D721Med (cell line): Measurements from ENCODE around the gene GDF9.

Experiments used
- DNase-seq: peaks from one replicate; pipeline ENCODE4 v3.0.0; 2011; ENCODE audit warnings: low spot score; ENCODE audit not compliant: insufficient read length
- FAIRE-seq: peaks from 2 replicates; lab custom pipeline; 2011; peaks lifted over from hg19 to GRCh38; lab: Jason Lieb, UNC
- TF ChIP-seq, protein P1 (sequence below): IDR thresholded peaks from 2 replicates; pipeline ENCODE4 v1.5.1; 2012; ENCODE audit warnings: mild to moderate bottlenecking, control low read depth; ENCODE audit not compliant: insufficient read depth; ENCODE audit errors: missing control alignments

GDF9 gene

GRCh38 chr5:132853323-132853722 is 12.9 kb downstream of the GDF9 start:
- TF ChIP-seq, protein P1, sequence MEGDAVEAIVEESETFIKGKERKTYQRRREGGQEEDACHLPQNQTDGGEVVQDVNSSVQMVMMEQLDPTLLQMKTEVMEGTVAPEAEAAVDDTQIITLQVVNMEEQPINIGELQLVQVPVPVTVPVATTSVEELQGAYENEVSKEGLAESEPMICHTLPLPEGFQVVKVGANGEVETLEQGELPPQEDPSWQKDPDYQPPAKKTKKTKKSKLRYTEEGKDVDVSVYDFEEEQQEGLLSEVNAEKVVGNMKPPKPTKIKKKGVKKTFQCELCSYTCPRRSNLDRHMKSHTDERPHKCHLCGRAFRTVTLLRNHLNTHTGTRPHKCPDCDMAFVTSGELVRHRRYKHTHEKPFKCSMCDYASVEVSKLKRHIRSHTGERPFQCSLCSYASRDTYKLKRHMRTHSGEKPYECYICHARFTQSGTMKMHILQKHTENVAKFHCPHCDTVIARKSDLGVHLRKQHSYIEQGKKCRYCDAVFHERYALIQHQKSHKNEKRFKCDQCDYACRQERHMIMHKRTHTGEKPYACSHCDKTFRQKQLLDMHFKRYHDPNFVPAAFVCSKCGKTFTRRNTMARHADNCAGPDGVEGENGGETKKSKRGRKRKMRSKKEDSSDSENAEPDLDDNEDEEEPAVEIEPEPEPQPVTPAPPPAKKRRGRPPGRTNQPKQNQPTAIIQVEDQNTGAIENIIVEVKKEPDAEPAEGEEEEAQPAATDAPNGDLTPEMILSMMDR = no peak
- FAIRE-seq = no peak
- DNase-seq = no peak

DNA sequence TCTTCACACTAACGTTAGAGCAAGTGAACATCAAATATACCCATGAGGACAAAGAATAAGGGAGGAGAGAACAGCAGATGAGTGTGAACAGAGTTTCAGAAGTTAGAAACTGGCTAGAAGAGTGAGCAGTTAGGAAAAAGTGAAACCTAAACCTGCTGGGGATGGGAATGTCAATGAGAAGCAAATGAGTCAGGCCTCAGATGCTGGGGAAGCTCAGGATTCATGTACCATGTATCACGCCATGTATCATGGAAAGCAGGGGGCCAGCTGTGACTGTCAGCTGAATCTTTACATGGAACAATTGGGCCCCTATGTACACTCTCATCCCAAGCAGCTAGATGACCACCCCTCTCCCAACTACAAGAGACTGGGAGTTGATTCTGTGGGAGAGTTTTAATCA is 16.2 kb downstream of the GDF9 start:
- TF ChIP-seq, protein P1 = no peak
- DNase-seq = no peak
- no peak for FAIRE-seq

GRCh38 chr5:132849347-132849746 is 16.9 kb downstream of the GDF9 start:
- FAIRE-seq (no peak), DNase-seq (no peak)
- TF ChIP-seq, protein P1 = no peak

DNA sequence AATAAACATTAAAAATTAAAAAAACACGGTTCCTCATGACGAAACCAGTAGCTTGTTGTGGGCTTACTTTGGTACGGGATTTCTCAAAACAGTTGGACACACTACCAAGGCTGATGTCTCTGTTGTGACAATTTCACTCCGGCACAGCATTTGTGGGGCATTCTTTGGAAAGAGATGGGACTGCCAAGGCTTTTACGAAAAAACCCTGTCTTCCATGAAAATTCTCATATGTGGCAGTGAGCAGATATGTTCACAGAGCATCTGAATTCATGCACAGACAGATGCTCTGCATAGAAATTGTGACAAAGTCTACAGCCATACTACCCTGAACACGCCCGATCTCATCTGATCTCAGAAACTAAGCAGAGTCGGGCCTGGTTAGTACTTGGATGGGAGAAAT is 18.0 kb downstream of the GDF9 start:
- TF ChIP-seq, protein P1 = no peak

DNA sequence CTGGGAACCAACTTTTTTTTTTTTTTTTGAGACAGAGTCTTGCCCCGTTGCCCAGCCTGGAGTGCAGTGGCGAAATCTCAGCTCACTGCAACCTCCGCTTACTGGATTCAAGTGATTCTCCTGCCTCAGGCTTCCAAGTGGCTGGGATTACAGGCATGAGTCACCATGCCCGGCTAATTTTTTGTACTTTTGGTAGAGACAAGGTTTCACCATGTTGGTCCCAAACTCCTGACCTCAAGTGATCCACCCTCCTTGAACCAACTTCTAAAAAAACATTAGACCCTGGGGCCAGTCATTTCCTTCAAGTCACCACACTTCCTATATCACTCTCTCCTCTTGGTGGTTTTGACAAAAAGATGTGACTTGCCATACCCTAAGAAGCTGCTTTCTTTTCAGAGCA is 25.0 kb downstream of the GDF9 start:
- TF ChIP-seq, protein P1 = no peak
- no peak for DNase-seq
- FAIRE-seq = no peak

More for the DNA sequence above, 18.0 kb downstream of the GDF9 start:
- no peak for DNase-seq
- FAIRE-seq = no peak

- FAIRE-seq (no peak), DNase-seq (no peak)
- TF ChIP-seq, protein P1 = no peak
Measured at GRCh38 chr5:132840896-132841295, 25.4 kb downstream of the GDF9 start.

- no peak for FAIRE-seq
- TF ChIP-seq, protein P1 = no peak
- no peak for DNase-seq
Measured at GRCh38 chr5:132840313-132840712, 26.0 kb downstream of the GDF9 start.
